ENCODE results near the gene TFDP2. TPM values are rescaled to one million over a fixed set of nuclear protein-coding genes. Genes with fewer than 3 reads are reported as not detected.
"Not testable (repeated sequence)": the region's sequence is repeated elsewhere in the genome, so short reads cannot be mapped to it uniquely, and the experiment has no call there.

The TFDP2 gene
- total RNA-seq, 2 experiments from 2014 or later = 33.1 to 34.2 TPM

DNA sequence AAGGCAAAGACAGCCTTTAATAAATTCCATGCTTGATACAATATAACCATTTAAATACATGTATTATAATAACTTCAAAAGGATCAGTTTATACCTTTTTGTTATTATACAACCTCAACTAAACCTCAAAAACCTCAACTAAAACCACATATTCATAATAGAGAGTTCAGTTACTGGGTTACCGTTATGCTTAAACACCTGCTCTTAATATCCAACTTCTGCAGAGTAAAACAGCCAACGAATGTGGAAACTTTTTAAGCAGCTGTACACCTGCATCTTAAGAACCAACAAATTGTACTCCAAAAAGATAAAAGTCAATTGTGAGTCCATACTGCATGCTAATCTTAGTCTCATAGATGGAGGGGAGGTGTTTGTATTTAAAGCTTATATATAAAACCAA lies 53.5 kb downstream of the TFDP2 start:
- no peaks in the 10 kb centered on the region for H3K9me3 ChIP-seq (ENCODE audit: control insufficient read depth in 1 of 2, insufficient read depth in 1 of 2, low read length in 2 of 2)
- DNase-seq = no peak
- H3K36me3 ChIP-seq (ENCODE audit: insufficient read depth, low read length) = no peaks in the 10 kb centered on the region
- no peak overlapping the region for H3K27ac ChIP-seq (ENCODE audit: low read depth in 1 of 2, low read length in 2 of 2)
- CTCF ChIA-PET = interaction anchor here (0.6 kb wide), 1 partner anchor 416 kb away, joined by 3 read pairs; no protein-coding TSS in a partner anchor
- Mint-ChIP-seq H3K9me3 (no peaks in the 10 kb centered on the region), H3K4me3 (no peak overlapping the region), H3K36me3 (ENCODE audit: low read depth) (peaks cover 2% of the 10 kb centered on the region), H3K27me3 (no peaks in the 10 kb centered on the region), H3K27ac (no peak overlapping the region), H3K4me1 (ENCODE audit: low read depth) (peaks cover 4% of the 10 kb centered on the region)
- H3K4me3 ChIP-seq (ENCODE audit: low read length) = no peak overlapping the region
- no peaks in the 10 kb centered on the region for H3K27me3 ChIP-seq (ENCODE audit: control insufficient read depth in 1 of 2, insufficient read depth in 2 of 2, low read length in 2 of 2)
- intact Hi-C loops (cut with DNase I, micrococcal nuclease) = no loop called here
- H3K4me1 ChIP-seq (ENCODE audit: insufficient read depth, low read length) = no peaks in the 10 kb centered on the region
- POLR2A ChIA-PET = no interaction called here
- TF ChIP-seq, protein P1, sequence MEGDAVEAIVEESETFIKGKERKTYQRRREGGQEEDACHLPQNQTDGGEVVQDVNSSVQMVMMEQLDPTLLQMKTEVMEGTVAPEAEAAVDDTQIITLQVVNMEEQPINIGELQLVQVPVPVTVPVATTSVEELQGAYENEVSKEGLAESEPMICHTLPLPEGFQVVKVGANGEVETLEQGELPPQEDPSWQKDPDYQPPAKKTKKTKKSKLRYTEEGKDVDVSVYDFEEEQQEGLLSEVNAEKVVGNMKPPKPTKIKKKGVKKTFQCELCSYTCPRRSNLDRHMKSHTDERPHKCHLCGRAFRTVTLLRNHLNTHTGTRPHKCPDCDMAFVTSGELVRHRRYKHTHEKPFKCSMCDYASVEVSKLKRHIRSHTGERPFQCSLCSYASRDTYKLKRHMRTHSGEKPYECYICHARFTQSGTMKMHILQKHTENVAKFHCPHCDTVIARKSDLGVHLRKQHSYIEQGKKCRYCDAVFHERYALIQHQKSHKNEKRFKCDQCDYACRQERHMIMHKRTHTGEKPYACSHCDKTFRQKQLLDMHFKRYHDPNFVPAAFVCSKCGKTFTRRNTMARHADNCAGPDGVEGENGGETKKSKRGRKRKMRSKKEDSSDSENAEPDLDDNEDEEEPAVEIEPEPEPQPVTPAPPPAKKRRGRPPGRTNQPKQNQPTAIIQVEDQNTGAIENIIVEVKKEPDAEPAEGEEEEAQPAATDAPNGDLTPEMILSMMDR (IDR thresholded peaks at IDR 0.05) = no peak
- no peak for ATAC-seq (ENCODE audit: poor library complexity)

DNA sequence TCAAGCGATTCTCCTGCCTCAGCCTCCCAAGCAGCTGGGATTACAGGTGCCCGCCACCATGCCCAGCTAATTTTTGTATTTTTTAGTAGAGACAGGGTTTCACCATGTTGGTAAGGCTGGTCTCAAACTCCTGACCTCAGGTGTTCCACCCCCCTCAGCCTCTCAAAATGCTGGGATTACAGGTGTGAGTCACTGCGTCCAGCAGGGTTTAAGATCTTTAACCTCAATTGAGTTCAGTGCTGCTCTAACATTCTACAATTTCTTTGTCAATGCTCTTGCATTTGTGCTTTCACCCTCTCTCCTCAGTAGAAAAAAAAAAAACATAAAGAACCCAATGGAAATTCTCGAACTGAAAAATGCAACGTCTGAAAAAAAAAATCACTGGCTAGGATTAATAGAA lies 60.4 kb downstream of the TFDP2 start:
- H3K4me3 ChIP-seq (ENCODE audit: low read length); H3K27ac Mint-ChIP-seq; H3K36me3 ChIP-seq (ENCODE audit: insufficient read depth, low read length); H3K4me1 Mint-ChIP-seq (ENCODE audit: low read depth); H3K27me3 ChIP-seq (ENCODE audit: control insufficient read depth in 1 of 2, insufficient read depth in 2 of 2, low read length in 2 of 2); ATAC-seq (ENCODE audit: poor library complexity); H3K27me3 Mint-ChIP-seq; H3K27ac ChIP-seq (ENCODE audit: low read depth in 1 of 2, low read length in 2 of 2); intact Hi-C loops (cut with DNase I, micrococcal nuclease); H3K9me3 Mint-ChIP-seq; H3K9me3 ChIP-seq (ENCODE audit: control insufficient read depth in 1 of 2, insufficient read depth in 1 of 2, low read length in 2 of 2); CTCF ChIA-PET; H3K4me1 ChIP-seq (ENCODE audit: insufficient read depth, low read length); DNase-seq; H3K4me3 Mint-ChIP-seq: not testable (repeated sequence)
- peaks cover 28% of the 10 kb centered on the region for H3K36me3 Mint-ChIP-seq (ENCODE audit: low read depth)
- POLR2A ChIA-PET = interaction anchor here (0.7 kb wide), 1 partner anchor 137 kb away, joined by 3 read pairs; no protein-coding TSS in a partner anchor

DNA sequence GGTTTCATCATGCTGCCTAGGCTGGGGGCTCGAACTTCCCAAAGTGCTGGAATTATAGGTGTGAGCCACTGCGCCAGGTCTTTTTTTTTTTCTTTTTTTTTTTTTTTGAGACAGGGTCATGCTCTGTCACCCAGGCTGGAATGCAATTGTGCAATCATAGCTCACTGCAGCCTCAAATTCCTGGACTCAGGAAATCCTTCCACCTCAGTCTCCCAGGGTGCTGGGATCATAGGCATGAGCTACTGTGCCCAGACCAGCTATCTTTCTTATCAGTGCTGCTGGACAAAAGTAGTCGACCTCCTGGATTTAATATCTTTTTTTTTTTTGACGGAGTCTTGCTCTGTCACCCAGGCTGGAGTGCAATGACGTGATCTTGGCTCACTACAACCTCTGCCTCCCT lies 60.8 kb downstream of the TFDP2 start:
- Histone ChIP-seq H3K27ac (ENCODE audit: low read depth in 1 of 2, low read length in 2 of 2) (no peak overlapping the region), H3K36me3 (ENCODE audit: insufficient read depth, low read length) (no peaks in the 10 kb centered on the region), H3K27me3 (ENCODE audit: control insufficient read depth in 1 of 2, insufficient read depth in 2 of 2, low read length in 2 of 2) (no peaks in the 10 kb centered on the region), H3K4me3 (ENCODE audit: low read length) (no peak overlapping the region), H3K4me1 (ENCODE audit: insufficient read depth, low read length) (no peaks in the 10 kb centered on the region), H3K9me3 (ENCODE audit: control insufficient read depth in 1 of 2, insufficient read depth in 1 of 2, low read length in 2 of 2) (no peaks in the 10 kb centered on the region)
- Mint-ChIP-seq H3K27ac (no peak overlapping the region), H3K9me3 (peaks cover 3% of the 10 kb centered on the region), H3K27me3 (no peaks in the 10 kb centered on the region), H3K4me1 (ENCODE audit: low read depth) (no peaks in the 10 kb centered on the region), H3K36me3 (ENCODE audit: low read depth) (peaks cover 31% of the 10 kb centered on the region), H3K4me3 (no peak overlapping the region)
- DNase-seq (no peak), ATAC-seq (ENCODE audit: poor library complexity) (no peak)
- intact Hi-C loops (cut with DNase I, micrococcal nuclease) = no loop called here
- POLR2A ChIA-PET = no interaction called here
- TF ChIP-seq, protein P1 (IDR thresholded peaks at IDR 0.05) = no peak
- CTCF ChIA-PET = interaction anchor here (0.6 kb wide), 1 partner anchor 23 kb away, joined by 4 read pairs; no protein-coding TSS in a partner anchor

DNA sequence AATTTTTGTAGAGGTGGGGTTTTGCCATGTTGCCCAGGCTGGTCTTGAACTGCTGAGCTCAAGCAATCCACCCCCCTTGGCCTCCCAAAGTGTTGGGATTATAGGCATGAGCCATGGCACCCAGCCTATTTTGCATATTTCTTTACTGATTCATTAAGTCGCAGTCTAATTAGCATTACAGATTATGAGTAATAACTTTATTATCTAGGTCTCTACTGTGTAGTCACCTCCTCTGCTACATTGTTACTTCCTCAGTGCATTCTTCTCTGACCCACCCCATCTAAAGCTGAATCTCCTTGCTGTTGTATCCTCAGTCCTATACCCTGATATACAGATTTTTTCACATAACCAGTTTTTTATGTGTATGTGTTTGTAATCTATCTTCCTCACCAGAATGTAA lies 61.7 kb downstream of the TFDP2 start:
- intact Hi-C loops (cut with DNase I, micrococcal nuclease) = no loop called here
- no peak overlapping the region for H3K4me3 Mint-ChIP-seq
- DNase-seq (no peak), ATAC-seq (ENCODE audit: poor library complexity) (no peak)
- Histone ChIP-seq H3K4me1 (ENCODE audit: insufficient read depth, low read length) (no peaks in the 10 kb centered on the region), H3K9me3 (ENCODE audit: control insufficient read depth in 1 of 2, insufficient read depth in 1 of 2, low read length in 2 of 2) (no peaks in the 10 kb centered on the region), H3K4me3 (ENCODE audit: low read length) (no peak overlapping the region), H3K27ac (ENCODE audit: low read depth in 1 of 2, low read length in 2 of 2) (no peak overlapping the region), H3K27me3 (ENCODE audit: control insufficient read depth in 1 of 2, insufficient read depth in 2 of 2, low read length in 2 of 2) (no peaks in the 10 kb centered on the region), H3K36me3 (ENCODE audit: insufficient read depth, low read length) (no peaks in the 10 kb centered on the region)
- no peaks in the 10 kb centered on the region for H3K27me3 Mint-ChIP-seq
- peaks cover 37% of the 10 kb centered on the region for H3K36me3 Mint-ChIP-seq (ENCODE audit: low read depth)
- no peaks in the 10 kb centered on the region for H3K4me1 Mint-ChIP-seq (ENCODE audit: low read depth)
- ChIA-PET POLR2A (no interaction called here), CTCF (interaction anchor here (0.6 to 0.7 kb wide), 2 partner anchors 24 to 296 kb away, joined by 3 to 4 read pairs; no protein-coding TSS in a partner anchor)
- TF ChIP-seq, protein P1 (IDR thresholded peaks at IDR 0.05) = no peak
- no peak overlapping the region for H3K27ac Mint-ChIP-seq
- peaks cover 3% of the 10 kb centered on the region for H3K9me3 Mint-ChIP-seq

Data from CD4-positive, alpha-beta T cell (primary cell).